Activated T-cell treated with anti-CD3 and anti-CD28 coated beads for 24 hours (primary cell): ENCODE data around the gene METTL14.
"Not testable (repeated sequence)": the region's sequence is repeated elsewhere in the genome, so short reads cannot be mapped to it uniquely, and the experiment has no call there.

Experiments
- DNase-seq: peaks from one replicate; pipeline ENCODE4 v3.0.0-alpha.2; 2020; ENCODE audit warnings: low read depth

Gene METTL14

DNA sequence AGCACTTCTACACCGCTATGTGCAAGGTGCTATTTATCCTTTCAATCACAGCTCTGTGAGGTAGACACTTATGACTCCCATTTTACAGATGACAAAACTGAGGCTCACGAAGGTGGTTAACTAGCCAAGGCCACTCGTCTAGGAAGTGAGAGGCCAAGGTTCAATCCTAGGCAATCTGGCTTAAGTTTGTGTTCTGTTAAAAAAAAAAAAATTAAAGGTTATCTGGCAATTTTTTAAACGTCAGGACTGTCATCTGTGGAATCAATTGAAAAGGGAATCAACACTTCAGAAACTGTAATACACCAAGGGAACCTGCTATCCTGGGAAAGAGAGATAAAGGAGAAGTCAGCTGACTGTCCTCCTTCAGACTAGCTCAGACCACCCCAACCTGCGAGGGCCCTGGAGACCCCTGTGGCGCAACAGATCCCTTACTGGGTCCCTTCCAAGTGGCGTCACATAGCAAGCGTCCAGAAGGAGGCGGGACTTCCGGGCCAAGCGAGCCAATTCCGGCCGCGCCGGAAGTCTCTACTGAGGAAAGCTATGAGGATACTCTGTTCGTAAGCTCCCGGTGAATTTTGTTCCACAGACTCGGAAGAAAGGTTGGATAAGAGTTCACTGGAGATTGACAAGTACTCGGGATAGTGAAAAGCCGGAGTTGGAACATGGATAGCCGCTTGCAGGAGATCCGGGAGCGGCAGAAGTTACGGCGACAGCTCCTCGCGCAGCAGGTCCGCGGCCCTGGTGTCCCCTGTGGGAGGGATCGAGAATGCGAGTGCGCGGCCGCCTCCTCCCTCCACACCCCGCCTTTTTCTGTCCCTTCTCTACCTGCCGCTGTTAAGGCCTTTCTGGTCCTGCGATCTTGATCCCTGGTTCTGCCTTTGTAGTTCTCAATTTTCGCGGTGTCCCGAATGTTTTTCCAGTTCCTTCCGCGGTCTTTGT lies at the start of gene METTL14:
Gene METTL14 (plus strand): TSS at position 520 of the 939 bp plus-strand sequence. CDS start 143 bp downstream, at position 663.
- DNase-seq: peak; percentile 82

DNA sequence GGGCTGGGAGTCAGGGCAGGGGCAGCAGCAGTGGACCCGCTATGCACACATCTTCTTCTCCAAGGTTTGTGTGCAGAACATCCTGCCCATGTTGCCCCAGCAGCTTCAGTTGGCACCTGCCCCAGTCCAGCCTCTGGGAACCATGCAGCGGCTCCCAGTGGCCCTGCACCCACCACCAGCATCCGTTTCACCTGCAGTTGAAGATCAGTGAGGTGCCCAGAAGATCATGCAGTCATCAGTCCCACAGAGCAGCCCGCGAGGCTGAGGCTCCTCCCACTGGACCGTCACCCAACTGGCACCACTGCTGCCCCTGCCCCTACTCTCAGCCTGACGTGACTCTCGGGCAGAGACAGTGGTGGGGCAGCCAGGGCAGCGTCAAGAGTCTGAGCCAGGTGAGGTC lies 49.1 kb upstream of the METTL14 start:
- DNase-seq: not testable (repeated sequence)

DNA sequence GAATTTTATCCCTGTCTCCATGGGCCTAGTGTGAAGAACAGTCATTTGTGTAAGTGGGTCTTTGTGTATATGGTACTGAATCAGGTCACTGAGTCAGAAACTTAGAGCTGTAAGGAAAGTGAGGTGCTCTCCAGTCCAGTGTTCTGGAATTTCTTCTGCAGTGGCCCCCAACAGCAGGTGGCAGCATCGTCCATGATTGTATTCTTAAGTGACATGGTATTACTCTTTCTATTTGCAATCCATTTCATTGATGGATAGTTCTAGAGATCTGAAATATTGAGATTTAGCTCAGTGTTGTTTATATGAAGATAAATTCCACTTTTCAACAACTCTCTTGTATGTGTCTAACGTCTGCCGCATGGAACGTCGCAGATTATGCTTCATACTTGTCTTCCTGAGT lies 20.5 kb upstream of the METTL14 start:
- not testable (repeated sequence) for DNase-seq

DNA sequence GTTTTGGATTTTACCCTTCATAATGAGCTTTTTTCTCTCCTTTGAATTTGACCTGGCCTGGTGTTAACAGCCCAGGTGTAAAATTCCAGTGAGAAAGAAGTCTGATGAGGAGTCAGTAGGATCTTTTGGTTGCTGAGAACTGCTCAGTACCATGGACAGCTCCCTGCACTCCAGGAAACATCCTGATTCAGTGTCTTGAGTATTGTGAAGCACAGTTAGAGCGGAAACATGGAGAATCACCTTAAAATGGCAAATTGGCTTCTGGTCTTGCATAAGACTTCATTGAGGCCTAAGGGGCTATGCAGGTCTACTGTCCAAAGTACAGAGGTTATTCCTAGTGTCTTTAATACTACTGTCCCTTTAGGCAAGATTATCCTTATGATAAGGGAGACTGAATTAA lies 16.0 kb upstream of the METTL14 start:
- not testable (repeated sequence) for DNase-seq

DNA sequence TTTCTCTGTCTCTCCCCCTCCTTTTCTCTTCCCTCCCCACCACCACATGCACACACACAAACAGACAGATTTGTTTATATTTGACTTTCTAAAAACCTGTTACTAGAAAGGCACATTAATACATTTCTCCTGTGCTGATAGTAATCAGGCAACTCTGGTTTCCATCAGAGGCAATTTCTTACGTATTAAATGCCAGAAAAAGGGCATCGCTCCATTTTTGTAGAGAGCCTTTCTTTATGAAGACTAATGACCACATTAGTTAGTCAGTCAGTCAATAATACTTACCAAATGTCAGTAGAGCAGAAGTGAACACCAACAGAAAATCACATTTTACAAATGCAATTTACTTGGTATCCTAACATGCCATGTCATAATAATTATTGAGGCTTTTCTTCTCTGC lies 14.2 kb upstream of the METTL14 start:
- not testable (repeated sequence) for DNase-seq

DNA sequence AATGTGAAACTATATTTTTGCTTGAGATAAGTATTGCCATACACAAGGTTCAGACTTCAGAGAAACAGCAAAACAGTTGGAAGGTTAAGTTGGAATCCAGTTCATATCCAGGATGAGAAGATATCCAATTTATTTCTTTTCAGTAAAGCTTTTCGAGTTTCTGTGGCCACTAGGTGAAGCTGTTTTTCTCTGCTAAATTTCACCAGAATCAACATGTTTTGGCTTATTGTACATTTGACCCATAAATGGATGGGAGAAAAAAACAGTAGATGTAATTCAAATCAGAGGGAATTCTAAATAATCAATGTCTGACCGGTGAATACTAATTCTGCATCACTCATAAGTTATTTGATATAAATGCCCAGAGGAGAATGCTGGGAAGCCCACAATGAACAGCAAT lies 9.1 kb upstream of the METTL14 start:
- no peak for DNase-seq

DNA sequence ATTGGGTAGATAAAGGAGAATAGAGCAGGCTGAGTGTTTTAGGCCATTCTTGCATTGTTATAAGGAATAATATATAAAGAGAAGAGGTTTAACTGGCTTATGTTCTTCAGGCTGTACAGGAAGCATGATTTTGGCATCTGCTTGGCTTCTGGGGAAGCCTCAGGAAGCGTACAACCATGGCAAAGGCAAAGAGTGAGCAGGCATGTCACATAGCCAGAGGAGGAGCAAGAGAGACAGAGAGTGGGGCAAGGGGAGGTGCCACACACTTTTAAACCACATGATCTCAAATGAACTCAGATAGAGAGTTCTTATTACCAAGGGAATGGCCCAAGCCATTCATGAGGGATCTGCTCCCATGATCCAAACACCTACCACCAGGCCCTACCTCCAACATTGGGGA lies 4.4 kb upstream of the METTL14 start:
- no peak for DNase-seq

DNA sequence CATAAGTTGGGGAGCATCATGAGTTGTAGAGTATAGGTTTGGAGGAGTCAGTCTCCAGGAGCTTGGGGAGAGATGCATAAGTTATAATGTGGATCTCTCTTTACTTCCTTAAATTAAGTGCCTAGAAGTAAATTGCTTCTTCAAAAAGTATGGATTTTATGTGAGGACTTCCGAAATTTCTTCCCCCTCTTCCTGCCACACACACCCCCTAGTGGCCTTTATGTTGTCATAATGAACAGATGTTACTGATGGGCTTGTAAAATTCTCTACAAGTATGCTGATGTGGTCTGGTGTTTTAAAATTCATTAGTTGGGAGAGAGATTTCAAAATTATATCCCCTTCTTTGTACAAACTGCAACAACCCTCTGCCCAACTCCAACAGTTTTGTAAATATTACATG lies 2.3 kb upstream of the METTL14 start:
- no peak for DNase-seq

DNA sequence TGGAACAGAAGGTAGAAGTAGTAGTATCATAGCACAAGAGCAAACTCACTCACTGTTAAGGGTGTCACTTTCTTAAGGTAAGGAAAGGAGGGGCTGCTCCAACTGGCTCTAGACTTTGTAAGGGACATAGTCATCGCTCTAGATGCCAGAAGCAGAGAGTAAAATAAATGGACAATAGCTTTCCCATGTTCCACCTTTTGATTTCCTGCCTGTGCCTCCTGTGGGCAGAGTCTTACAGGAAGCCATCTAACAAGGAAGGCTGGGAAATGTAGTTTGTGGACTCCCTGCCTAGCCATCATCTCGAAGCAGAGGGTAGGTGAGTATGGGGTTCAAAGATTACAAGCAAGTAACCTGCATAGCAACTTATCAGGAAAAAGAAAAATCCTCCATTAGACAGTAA lies 1.7 kb upstream of the METTL14 start:
- DNase-seq: no peak

DNA sequence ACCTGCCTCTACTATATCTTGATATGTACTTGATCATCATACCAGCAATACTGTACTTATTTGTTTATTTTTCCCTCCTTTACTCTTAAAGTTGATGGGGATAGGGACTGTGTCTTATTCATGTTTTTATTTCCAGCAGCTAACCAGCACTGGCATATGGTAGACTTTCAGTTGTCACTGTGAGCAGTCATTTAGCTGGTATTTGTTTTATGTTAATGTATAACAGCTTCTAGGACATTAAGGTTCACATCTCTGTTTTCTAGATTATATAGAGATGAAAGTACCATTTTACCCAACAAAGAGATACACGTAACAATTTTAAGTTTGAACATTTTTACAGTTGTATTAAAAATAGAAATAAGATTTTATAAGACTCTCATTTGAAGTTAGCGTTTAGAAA lies 17.9 kb downstream of the METTL14 start:
- no peak for DNase-seq

DNA sequence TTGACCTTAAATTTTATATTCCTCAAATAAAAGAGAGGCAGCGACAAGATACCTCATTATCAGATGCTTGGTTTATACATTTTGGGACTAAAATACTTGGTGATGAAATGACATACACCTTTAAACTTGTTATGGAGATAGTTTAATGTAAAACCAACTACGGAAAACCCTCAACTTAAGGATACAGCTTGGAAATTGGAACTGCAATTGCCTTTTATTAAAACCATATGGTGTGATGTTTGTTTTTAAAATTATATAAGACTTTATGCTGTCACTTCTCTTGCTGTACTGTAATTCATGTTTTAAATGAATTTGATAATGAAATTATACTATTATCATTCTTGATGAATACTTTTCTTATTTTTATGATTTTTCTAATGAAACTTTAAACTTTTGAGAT lies 25.9 kb downstream of the METTL14 start:
- no peak for DNase-seq

DNA sequence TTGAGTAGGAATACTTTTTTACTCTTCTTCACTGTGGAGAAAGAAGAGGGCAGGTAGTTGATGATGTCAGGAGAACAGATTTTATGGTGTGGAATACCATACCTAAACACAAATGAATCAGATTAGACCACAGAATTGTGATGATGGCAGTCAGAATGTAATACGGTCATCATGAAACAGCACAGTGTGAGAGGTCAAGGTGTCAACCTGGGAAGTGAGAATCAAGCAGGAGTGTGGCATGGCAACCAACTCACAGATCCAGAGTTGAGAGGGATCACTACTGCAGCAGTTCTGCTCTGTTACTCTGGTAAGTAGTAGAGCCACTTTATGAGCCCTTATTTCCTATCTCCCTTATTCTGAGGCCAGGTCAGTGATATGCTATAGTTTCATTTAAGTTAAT lies 27.7 kb downstream of the METTL14 start:
- DNase-seq: no peak

DNA sequence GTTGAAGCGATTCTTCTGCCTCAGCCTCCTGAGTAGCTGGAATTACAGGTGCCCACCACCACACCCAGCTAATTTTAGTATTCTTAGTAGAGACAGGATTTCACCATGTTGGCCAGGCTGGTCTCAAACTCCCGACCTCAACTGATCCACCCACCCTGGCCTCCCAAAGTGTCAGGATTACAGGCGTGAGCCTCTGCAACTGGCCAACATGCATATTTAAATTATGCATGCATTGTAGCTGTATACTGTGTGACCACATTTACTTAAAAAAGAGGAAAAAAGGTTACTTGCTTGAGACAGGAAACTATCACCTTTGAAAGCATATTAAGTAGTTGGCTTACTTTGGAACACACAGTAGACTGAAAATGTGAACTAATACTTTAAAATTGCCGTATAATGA lies 29.5 kb downstream of the METTL14 start:
- no peak for DNase-seq

DNA sequence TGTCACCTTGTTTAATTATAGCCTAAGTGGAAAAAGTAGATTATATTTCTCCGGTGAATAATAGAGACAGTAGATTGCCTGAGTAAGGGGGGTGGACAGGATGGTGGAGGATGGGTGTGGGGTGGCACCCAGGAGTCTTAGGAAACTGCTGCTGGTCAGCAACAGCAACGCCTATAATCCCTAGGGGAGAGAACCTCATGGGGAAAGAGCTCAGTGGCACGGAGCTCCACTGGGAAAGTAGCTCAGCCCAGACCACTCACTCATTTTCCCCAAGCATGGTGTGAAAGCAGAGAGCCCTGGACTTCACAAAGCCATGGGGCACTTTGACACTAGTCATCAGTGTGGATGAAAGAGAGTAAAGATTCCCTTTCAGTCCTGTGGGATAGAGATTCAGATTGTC lies 31.1 kb downstream of the METTL14 start:
- no peak for DNase-seq

DNA sequence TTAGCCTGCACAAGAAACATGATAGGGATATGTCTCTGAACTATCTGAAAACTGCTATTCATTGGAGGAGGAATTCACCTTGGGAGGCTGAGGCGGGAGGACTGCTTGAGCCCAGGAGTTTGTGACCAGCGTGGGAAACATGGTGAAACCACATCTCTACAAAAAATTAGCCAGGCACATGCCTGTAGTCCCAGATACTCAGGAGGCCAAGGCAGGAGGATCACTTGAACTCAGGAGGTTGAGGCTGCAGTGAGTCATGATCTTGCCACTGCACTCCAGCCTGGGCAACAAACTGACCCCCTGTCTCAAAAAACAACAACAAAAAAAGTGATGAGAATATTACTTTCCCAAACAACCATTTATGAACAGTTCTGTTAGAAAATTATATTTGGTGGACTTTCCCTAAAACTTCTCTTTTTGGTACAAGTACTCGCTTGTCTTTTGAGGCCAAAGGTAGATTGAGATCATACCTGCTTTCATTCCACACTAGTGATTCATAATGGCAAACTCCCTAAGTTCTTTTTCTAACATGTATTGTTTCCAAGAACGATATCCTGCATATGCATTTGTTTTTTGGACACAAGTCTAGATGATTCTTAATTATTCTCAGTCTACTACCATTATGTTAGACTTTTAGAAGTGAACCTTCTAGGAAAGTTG lies 33.4 kb downstream of the METTL14 start:
- no peak for DNase-seq

DNA sequence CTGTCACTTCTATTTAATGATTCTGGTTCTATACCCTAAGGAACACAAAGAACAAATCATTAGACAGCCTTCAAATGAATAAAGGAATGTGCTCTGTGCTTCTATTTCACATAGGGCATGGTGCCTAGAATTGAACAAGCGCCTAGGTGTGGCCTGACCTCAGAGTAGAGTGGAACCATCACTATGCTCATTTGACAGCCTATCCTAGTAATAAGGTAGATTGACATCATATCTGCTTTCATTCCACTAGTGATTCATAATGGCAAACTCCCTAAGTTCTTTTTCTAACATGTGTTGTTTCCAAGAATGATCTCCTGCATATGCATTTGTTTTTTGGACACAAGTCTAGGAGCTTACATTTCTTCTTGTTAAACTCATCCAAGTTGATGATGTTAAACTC lies 36.6 kb downstream of the METTL14 start:
- DNase-seq: no peak

DNA sequence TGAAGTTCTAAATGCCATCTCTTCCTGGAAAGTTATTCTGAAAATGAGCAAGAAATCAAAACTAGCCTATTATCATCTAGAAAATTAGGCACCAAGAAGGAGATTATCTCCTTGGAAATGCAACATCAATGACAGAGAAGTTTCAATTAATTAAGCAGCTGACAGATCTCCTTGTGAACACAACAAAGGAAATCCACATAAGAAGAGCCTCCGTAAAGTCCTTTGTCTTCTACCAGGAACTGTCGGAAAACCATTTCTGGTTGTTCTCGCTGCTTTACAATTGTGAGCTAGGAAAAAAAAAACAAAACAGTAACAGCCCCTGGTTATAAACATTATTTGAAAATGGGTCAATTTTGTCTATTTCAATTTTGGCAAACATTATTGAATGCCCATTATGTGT lies 38.2 kb downstream of the METTL14 start:
- DNase-seq: no peak

DNA sequence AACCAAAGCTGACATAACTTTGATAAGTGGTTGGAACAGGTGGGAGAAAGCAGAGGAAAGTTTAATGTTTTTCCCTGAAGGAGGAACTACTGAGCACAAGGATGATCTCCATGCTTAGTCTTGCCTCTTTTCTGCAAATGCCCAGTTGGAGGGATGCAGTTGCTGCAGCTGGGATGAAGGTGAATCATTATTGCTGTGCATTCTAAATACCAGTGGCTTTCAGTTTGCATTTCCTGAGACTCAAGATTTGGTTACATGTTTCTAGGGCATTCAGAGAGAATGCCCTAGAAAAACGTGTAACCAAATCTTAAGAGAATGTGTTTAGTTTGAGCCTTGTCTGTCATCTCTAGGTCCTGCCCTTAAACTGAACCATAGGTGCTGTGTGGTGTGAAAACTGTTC lies 42.2 kb downstream of the METTL14 start:
- DNase-seq: no peak

DNA sequence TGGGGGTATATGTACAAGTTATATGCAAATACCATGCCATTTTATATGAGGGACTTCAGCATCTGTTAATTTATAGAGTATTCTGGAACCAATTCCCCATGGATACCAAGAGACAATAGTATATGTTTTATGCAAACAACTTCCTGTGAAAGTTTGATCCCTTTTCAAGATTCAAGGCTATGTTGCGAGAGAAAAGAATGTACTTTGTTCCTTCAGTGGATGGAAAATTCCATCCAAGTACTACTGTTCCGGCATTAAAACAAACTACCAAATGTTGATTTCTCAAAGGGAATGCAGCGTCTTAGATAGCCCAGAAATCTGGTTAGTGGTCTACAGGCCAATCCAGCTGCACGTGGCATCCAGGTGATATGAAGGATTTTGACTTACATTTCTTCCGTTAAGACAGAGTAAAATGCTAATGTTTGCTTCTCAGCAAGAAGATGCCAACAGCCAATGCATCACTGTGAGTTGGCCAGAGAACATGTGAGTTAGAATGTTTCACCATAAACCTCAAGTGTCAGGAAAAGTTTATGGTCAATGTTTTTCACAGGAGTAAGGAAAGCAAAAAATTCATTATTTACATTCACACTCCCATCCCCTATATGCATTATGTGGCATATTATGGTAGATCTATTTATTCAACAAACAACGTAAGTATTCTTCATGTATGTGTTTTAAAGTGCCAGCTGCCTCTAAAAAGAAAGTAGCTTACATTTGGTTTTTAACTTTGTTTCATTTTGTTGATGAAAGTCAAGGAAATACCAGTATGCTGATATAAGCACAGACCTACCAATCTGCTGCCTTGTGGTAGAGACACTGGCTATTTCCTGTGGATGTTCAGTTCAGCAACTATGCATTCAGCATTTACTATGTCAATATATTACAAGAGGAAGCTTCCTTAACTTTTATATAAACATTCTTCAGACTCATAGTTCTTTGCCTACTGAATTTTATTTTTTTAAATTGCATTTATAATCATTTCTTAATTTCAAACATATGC lies 44.4 kb downstream of the METTL14 start:
- DNase-seq: no peak

DNA sequence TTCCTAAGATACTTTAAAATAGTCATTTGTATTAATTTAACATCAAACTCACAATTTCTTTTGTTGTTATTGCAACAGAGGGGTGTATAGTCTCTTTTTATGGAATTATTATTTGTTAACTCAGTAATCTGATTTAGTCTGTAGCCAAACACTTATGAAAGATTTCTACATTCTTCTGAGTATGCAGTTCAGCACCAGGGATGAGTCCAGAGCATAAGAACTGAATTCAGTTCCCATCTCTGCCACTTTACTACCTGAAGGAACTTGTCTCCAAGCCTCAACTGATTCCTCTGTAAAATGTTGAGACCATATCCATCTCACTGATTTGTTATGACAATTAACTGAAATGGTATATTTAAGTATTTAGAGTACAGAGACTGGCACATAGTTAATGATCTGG lies 45.5 kb downstream of the METTL14 start:
- no peak for DNase-seq

DNA sequence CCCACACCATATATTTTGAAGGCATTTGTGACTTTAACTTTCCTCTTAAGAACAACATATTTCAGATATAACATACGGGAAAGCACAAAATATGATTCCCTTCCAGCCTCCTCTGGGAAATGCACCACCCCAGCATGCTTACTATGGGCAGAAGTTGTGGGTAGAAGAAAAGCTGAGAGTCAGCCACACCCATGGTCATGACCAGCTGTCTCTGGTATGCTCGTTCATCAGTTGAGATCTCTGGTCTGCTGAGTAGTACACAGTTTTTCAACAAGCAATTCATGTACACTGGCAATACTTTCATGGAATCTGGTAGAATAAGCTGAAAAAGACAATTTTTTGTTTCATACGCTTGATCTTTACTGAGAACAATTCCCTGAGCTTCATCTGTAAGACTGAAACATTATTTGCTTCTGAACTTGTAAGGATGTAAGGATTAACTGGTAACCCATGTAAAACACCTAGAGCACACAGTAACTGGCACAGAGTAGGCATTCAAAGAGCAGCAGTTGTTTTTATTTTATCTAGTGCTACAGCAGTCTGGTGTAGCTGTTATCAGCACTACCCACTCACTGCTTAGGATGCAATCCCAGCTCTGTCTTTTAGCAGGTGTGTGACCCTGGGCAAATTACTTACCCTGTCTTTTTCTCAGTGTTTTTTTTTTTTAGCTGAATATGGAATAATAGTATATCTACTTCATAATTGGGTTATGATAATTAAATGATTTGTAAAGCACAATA lies 47.6 kb downstream of the METTL14 start:
- no peak for DNase-seq
